Lung (tissue), 12 donors: ENCODE data around the gene ZDHHC8. TPM values are rescaled to one million over a fixed set of nuclear protein-coding genes. Genes with fewer than 3 reads are reported as not detected.

Experiments used
- ATAC-seq: fragments of 200-7000 bp; cut with Tn5 transposase; one replicate; pipeline ENCODE4 v1.9.1; 2020; ENCODE audit warnings: moderate number of reproducible peaks; ENCODE audit not compliant: insufficient read depth, low FRiP score
- DNase-seq, 3 donors: peaks; one replicate each; pipeline ENCODE4 v3.0.0-alpha.2; 2013 to 2017
- H3K27ac ChIP-seq, 2 donors: one replicate each; pipeline ENCODE4 v1.5.1; 2013; ENCODE audit warnings: mild to moderate bottlenecking in 2 of 2, moderate library complexity in 2 of 2, control low read depth in 1 of 2, inconsistent platforms in 1 of 2, low read depth in 1 of 2, low read length in 1 of 2
- H3K27me3 ChIP-seq, 3 donors: one replicate each; pipeline ENCODE4 v1.5.1; 2013; ENCODE audit warnings: low read length in 2 of 3; ENCODE audit not compliant: control insufficient read depth in 3 of 3, insufficient read depth in 3 of 3
- H3K36me3 ChIP-seq, 4 donors: one replicate each; pipeline ENCODE4 v1.5.1; 2013; ENCODE audit warnings: low read length in 4 of 4, mild to moderate bottlenecking in 1 of 4, moderate library complexity in 1 of 4; ENCODE audit not compliant: control insufficient read depth in 4 of 4, insufficient read depth in 4 of 4
- H3K4me1 ChIP-seq, 5 donors: one replicate each; pipeline ENCODE4 v1.5.1; 2013; ENCODE audit warnings: low read length in 5 of 5, mild to moderate bottlenecking in 2 of 5, moderate library complexity in 1 of 5; ENCODE audit not compliant: control insufficient read depth in 5 of 5, insufficient read depth in 5 of 5
- H3K4me3 ChIP-seq: one replicate; pipeline ENCODE4 v1.5.1; 2013; ENCODE audit warnings: mild to moderate bottlenecking, control low read depth, moderate library complexity
- H3K9ac ChIP-seq, 2 donors: one replicate each; pipeline ENCODE4 v1.5.1; 2013; ENCODE audit warnings: low read length in 2 of 2, control low read depth in 1 of 2; ENCODE audit not compliant: insufficient read depth in 1 of 2
- H3K9me3 ChIP-seq, 4 donors: one replicate each; pipeline ENCODE4 v1.5.1; 2013; ENCODE audit warnings: low read length in 3 of 4, mild to moderate bottlenecking in 1 of 4, moderate library complexity in 1 of 4; ENCODE audit not compliant: control insufficient read depth in 4 of 4, insufficient read depth in 3 of 4
- WGBS, 2 donors: extraction: QIAGEN DNeasy Blood & Tissue Kit; methylation state at CpG; one replicate each; pipeline ENCODE4 v1.1.7; 2013; 5-methylcytosine and 5-hydroxymethylcytosine counted together
- polyA plus RNA-seq, 2 donors: library from polyadenylated mRNA; stranded (reverse); fragments of 200-250 nt; gene quantifications; one replicate each; pipeline ENCODE4 v1.2.1, GENCODE V29; 2013
- total RNA-seq, 2 donors: library from RNA; depleted of rRNA in 1 of 2; stranded (reverse); fragments of >200 nt in 1 of 2; gene quantifications; one replicate each; pipeline ENCODE4 v1.2.1, GENCODE V29; 2014 to 2021
- TF ChIP-seq, protein P1 (sequence below): IDR thresholded peaks from 2 replicates; pipeline ENCODE4 v1.5.1; 2012; ENCODE audit warnings: mild to moderate bottlenecking; ENCODE audit errors: control extremely low read depth, extremely low read depth
- donor health status: control.
- donor health status: control.
- donor health status: Bipolar disorder and iron deficiency.
- donor health status: healthy.
- donor health status: DM: yes; HTN: yes; CAD: no.

The ZDHHC8 gene
- total and polyA plus RNA-seq, 4 donors, result 28.4 to 75.1 (median 35.5) TPM

DNA sequence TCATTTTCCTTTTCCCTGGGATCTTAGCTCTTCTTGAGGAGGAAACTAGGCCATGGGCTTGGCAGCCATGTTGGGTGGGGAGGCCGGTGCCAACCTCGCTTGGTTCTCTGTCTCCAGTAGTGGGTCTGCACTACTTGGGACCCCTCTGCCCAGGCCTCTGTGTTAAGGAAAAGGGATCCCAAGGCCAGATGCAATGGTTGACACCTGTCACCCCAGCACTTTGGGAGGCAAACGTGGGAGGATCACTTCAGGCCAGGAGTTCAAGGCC is 1.9 kb upstream of the ZDHHC8 start:
- H3K9me3 ChIP-seq, result no peaks in the 10 kb centered on the region
- no peak for ATAC-seq
- peaks cover 0 to 19% (median 5%) of the 10 kb centered on the region in 5 donors for H3K4me1 ChIP-seq
- TF ChIP-seq, protein P1, sequence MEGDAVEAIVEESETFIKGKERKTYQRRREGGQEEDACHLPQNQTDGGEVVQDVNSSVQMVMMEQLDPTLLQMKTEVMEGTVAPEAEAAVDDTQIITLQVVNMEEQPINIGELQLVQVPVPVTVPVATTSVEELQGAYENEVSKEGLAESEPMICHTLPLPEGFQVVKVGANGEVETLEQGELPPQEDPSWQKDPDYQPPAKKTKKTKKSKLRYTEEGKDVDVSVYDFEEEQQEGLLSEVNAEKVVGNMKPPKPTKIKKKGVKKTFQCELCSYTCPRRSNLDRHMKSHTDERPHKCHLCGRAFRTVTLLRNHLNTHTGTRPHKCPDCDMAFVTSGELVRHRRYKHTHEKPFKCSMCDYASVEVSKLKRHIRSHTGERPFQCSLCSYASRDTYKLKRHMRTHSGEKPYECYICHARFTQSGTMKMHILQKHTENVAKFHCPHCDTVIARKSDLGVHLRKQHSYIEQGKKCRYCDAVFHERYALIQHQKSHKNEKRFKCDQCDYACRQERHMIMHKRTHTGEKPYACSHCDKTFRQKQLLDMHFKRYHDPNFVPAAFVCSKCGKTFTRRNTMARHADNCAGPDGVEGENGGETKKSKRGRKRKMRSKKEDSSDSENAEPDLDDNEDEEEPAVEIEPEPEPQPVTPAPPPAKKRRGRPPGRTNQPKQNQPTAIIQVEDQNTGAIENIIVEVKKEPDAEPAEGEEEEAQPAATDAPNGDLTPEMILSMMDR, result no peak
- H3K27ac ChIP-seq, result no peak overlapping the region
- no peak overlapping the region for H3K4me3 ChIP-seq
- DNase-seq, result no peak
- no peak overlapping the region for H3K9ac ChIP-seq
- H3K36me3 ChIP-seq, result peaks cover 0 to 24% (median 2%) of the 10 kb centered on the region in 4 donors
- no peaks in the 10 kb centered on the region for H3K27me3 ChIP-seq
- 81 to 85% methylated on average over 3 of the region's 3 CpGs for WGBS, 2 donors

DNA sequence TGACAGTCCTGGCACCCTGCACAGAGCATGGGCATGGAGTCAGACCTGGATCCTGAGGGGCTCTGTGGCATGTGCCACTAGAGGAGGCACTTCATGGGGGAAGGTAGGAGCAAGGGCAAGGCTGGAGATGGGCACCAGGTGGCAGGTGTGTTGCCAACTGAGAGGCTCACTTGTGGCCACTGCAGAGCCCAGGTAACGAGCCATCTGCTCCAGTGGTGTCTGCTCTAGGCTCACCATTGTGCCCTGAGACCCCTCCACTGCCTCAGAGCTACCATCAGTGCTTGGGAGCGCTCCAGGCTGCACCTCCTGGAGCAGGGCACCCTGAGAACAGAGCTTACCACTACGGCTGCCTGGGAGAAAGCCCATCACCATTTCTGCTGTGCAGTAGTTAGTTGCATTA is 1.3 kb upstream of the ZDHHC8 start:
- DNase-seq, result no peak
- H3K4me3 ChIP-seq, result no peak overlapping the region
- no peaks in the 10 kb centered on the region for H3K9me3 ChIP-seq
- H3K9ac ChIP-seq, result no peak overlapping the region
- TF ChIP-seq, protein P1, result no peak
- H3K36me3 ChIP-seq, result peaks cover 0 to 19% (median 2%) of the 10 kb centered on the region in 4 donors
- WGBS, 2 donors, result 70 to 83% methylated on average over 3 of the region's 3 CpGs
- peaks cover 0 to 19% (median 5%) of the 10 kb centered on the region in 5 donors for H3K4me1 ChIP-seq
- no peaks in the 10 kb centered on the region for H3K27me3 ChIP-seq
- peak overlapping the region in 1 of 2 donors; percentile 26 for H3K27ac ChIP-seq
- no peak for ATAC-seq

DNA sequence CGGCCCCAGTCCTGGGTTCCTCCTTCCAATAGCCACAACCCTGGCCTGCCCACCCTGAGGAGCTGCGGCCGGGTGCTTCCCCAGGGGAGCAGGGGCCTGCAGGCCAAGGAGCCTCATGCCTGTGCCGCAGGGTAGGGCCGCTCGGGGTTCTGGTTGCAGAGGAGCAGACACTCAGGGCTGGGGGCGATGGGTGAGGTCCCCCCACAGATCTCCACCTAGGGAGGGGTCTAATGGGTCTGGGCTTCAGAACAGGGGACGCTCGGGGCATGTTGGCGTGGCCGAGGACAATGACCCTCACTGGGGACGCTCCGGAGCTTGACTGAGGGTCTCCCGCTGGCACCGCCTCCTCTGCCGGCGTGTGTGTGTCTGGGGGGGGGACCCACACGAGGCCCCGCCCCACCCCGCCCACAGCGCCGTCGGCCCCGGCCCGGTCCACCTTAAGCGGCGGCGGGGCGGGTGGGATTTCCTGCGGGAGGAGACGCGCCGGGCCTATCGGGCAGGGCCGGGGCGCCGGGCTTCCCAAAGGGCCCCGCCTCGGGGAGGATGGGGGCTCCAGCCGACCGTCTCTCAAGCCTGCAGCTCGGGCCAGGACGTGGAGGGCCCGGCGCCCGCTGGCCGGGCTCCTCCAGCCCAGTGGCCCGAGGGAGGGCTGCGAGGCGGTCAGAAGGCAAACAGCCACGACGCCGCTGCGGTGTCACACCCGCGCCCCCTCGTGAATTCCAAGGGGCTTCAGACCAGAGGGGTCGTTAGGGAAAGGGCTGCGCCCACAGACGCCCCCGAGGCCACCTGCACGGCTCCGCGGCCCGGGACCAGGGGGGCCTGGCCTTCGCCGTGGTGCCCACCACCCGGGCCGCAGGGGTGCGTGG is 640 bp upstream of the ZDHHC8 start:
- WGBS, 2 donors, result 3 to 5% methylated on average over 45 to 70 of the region's 70 CpGs
- Histone ChIP-seq H3K4me3 (peak overlapping the region; percentile 78), H3K36me3 (peaks cover 0 to 13% (median 2%) of the 10 kb centered on the region in 4 donors), H3K27ac (peak overlapping the region; percentile 92 to 98), H3K9me3 (no peaks in the 10 kb centered on the region), H3K4me1 (peaks cover 0 to 24% (median 10%) of the 10 kb centered on the region in 5 donors), H3K27me3 (no peaks in the 10 kb centered on the region), H3K9ac (no peak overlapping the region)
- TF ChIP-seq, protein P1, result no peak
- DNase-seq, result peak; percentile 82 to 88 (median 82)
- ATAC-seq, result peak; percentile 88
